ENCODE results near the gene TBCA. TPM values are rescaled to one million over a fixed set of nuclear protein-coding genes. Genes with fewer than 3 reads are reported as not detected.

Gene TBCA
- total RNA-seq, 1 donor from 2014 or later = 133 TPM

DNA sequence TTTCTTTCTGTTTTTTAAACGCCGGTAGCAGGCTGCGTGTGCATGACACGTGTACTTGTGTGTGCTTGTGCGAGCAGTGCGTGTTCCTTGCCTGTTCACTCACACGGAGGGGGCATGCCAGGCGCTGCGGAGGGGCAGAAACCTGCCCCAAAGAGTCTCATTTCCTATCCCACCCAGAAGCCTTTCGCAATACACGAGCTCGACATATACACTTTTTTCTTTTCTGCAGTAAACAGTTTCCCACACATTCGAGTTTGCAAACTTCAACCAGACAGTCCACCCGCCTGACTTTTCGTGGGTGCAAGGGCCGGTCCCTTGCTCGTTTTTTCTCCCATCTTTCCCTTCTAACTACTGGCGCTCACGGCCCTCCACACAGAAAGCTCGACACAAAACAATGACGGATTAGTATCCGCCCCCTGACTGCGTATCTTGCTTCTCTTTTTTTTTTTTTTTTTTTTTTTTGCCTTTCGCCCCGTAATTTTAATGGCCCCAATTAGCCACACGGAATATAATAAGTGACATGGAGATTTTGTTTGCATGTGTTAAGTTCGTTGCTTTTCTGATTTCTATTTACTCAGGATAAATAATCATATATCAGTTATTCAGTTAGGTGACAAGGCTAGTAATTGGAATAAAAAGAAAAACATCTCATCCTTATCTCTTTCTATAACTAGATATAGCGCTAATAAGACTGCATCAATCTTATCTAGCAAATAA is 132.3 kb downstream of the TBCA start:
- DNase-seq (ENCODE audit: low spot score) = no peak

DNA sequence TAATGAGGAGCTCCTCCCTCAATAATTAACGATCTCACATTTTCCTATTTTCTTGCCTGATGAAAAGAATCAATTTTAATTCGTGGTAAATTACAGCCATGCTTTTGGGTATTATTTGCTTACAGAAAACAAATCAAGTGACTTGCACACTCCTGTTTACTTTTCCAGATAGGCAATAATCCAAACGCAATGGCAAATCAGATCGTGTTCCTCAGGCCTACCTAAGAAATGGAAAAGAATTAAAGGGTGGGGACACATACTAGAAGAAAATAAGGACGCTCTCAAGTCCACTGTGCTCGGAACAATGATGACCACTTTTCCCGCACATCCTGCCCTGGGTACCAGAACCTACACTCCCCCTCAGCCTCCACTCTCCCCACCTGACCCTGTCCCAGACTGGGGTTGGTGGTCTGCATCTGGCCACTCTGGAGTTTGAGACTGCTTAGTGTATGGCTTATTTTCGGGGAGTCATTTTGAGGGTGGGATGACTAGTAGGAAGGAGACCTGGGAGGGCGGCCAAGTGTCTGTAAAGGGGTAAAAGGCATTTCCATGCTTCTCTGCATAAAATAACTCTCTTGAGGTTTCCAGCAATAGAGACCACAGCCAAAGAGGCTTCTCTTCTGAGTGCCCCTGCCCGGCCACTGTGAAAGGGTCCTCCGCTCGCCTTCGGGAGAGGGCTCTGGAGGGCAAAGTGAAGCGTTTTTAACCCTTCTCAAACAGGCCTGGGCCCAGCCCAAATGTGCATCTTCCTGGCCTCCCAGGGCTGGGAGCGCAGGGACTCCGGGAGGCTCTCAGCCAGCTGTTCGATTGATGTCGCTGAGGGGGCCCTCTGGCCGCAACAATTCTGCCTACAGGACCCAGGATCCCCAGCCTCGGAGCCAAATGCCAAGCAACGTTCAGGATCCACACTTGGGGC is 133.1 kb downstream of the TBCA start:
- no peak for DNase-seq (ENCODE audit: low spot score)

DNA sequence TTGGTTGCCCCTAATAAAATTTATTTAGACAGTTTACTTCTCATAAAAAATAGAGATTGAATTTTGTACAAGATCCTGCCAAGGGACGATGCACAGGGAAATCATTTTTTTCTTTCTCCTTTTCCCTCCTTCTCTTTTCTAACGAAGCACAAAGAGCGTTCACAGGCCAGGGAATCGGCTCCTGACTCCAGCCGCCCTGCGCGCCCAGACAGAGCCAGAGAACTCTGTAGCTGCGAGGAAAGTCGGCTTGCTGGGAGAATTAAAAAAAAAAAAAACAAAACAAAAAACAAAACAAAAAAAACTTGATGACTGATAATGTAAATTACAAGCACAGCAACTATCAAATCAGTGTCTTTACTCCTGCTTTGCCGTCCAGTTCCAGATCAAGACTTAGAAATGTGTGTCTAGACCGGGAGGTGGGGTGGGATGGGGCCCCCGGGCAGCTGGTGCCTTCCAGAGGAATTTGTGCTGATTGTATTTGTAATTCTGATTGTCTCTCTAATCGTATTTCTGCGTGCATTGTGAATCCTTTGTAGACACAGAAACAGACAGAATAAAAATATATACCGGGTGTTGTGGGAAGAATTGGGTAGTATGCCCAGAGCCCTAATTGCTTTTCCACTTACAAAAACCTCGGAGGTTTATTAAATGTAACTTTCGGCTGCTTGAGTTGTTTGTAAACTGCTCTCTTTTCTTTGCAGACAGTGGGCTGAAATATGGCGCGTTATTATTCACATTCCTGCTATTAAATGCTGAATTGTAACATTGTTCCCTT is 134.0 kb downstream of the TBCA start:
- DNase-seq (ENCODE audit: low spot score) = no peak

DNA sequence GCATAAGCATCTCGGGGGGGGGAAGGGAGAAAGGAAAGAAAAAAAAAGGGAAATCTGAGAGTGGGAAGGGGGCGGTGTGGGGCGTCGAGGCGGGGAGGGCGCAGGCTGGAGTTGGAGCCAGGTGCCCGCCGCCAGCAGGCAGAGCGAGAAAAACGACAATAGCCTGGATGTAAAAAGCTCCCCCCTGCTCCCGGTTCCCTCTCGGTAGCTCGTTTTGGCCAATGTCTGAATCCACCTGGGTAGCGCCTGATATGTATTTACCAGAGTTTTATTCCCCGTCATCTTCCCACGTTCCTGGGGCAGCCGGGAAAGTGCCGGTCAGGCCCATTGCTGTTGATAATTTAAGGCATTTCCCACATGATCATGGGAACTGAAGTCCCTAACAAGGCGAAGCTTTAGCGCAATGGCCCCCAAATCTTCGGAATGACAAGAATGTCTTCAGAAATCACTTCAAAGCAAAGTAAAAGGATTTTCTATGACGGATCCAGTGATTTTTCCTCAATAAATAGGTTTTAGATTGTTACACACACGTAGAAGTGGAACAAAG is 134.7 kb downstream of the TBCA start:
- DNase-seq (ENCODE audit: low spot score) = no peak

Other genes starting within 250 kb of the TBCA start
- not detected for gene OTP, start 137.6 kb downstream of the TBCA start, total RNA-seq